ENCODE results near the gene RFX1. TPM values are rescaled to one million over a fixed set of nuclear protein-coding genes. Genes with fewer than 3 reads are reported as not detected.

The RFX1 gene
- total and polyA plus RNA-seq, 4 donors: 1.8 to 5.6 (median 3.5) TPM

GRCh38 chr19:13930402-13930801 is 75.7 kb downstream of the RFX1 start:
- 90% methylated on average over 17 of the region's 17 CpGs for WGBS

More at GRCh38 chr19:13930402-13930801, 75.7 kb downstream of the RFX1 start:
- Histone ChIP-seq H3K27ac (ENCODE audit: low read depth in 1 of 2, low read length in 2 of 2) (no peak overlapping the region), H3K9ac (ENCODE audit: low read depth in 1 of 2, low read length in 2 of 2) (no peak overlapping the region), H3K9me3 (ENCODE audit: control insufficient read depth in 4 of 4, low read length in 3 of 4) (no peaks in the 10 kb centered on the region), H3K4me1 (ENCODE audit: control insufficient read depth in 4 of 4, insufficient read depth in 4 of 4, low read length in 3 of 4) (no peaks in the 10 kb centered on the region), H3K4me3 (ENCODE audit: low read depth in 1 of 3, low read length in 3 of 3) (no peak overlapping the region), H3K27me3 (ENCODE audit: control insufficient read depth in 4 of 4, insufficient read depth in 4 of 4, low read length in 3 of 4) (peaks cover 0 to 4% (median 0%) of the 10 kb centered on the region in 4 donors), H3K36me3 (ENCODE audit: control insufficient read depth in 4 of 4, insufficient read depth in 3 of 4, low read depth in 1 of 4, low read length in 3 of 4) (peaks cover 5 to 18% (median 15%) of the 10 kb centered on the region in 4 donors)
- no peak for DNase-seq (ENCODE audit: low spot score)
- no peak for TF ChIP-seq FOXA1 (IDR thresholded peaks at IDR 0.05)
- no peak for TF ChIP-seq HNF4G (IDR thresholded peaks at IDR 0.05)
- no peak for TF ChIP-seq ZBTB33 (IDR thresholded peaks at IDR 0.05)
- TF ChIP-seq CTCF (IDR thresholded peaks at IDR 0.05; ENCODE audit: low read depth, low read length, missing input control): no peak
- no peak for TF ChIP-seq YY1 (IDR thresholded peaks at IDR 0.05)
- TF ChIP-seq REST (IDR thresholded peaks at IDR 0.05): no peak
- TF ChIP-seq RXRA (IDR thresholded peaks at IDR 0.05): no peak
- TF ChIP-seq FOXA2 (IDR thresholded peaks at IDR 0.05): no peak
- no peak for TF ChIP-seq EGR1 (IDR thresholded peaks at IDR 0.05; ENCODE audit: low read depth in 2 of 2)
- no peak for TF ChIP-seq JUND (IDR thresholded peaks at IDR 0.05)
- TF ChIP-seq MAX (IDR thresholded peaks at IDR 0.05): no peak
- no peak for TF ChIP-seq GABPA (IDR thresholded peaks at IDR 0.05 in 1 of 2, conservative IDR thresholded peaks at IDR 0.05 in 1 of 2)
- TF ChIP-seq HNF4A (conservative IDR thresholded peaks at IDR 0.05): no peak
- no peak for TF ChIP-seq SP1 (IDR thresholded peaks at IDR 0.05)
- no peak for TF ChIP-seq NR2F2 (IDR thresholded peaks at IDR 0.05)
- no peak for TF ChIP-seq TAF1 (conservative IDR thresholded peaks at IDR 0.05)

Data from liver (tissue), 9 donors.